ENCODE results near the gene ZCCHC2. TPM values are rescaled to one million over a fixed set of nuclear protein-coding genes. Genes with fewer than 3 reads are reported as not detected.

The ZCCHC2 gene
- total RNA-seq, 1 experiment from 2014 or later: 3.1 TPM

Other genes starting within 250 kb of the ZCCHC2 start
- 1.8 and 7.0 TPM in 2 replicates for gene TNFRSF11A, start 197.7 kb upstream of the ZCCHC2 start, total RNA-seq (2014; rRNA removed; shearing (Covaris generic); ENCODE audit: low replicate concordance)
- 5.4 and 6.6 TPM in 2 replicates for gene PHLPP1, start 192.5 kb downstream of the ZCCHC2 start, total RNA-seq (2014; rRNA removed; shearing (Covaris generic); ENCODE audit: low replicate concordance)